Vagina (tissue), 2 donors: Measurements from ENCODE around the gene HOTAIR.

ENCODE experiments used
- POLR2A ChIP-seq, 2 donors: fragments of 450-650 bp; IDR thresholded peaks; one replicate each; pipeline ENCODE4 v1.6.1; 2017; ENCODE audit warnings: antibody characterized with exemption in 2 of 2, mild to moderate bottlenecking in 2 of 2, moderate library complexity in 2 of 2
- POLR2AphosphoS5 ChIP-seq, 2 donors: sonication (generic); formaldehyde crosslinking; IDR thresholded peaks; one replicate each; pipeline ENCODE4 v1.9.0; 2017; ENCODE audit warnings: antibody characterized with exemption in 2 of 2, mild to moderate bottlenecking in 2 of 2, low read depth in 1 of 2; ENCODE audit not compliant: insufficient read depth in 1 of 2
- TF ChIP-seq, protein P1 (sequence below), 3 experiments: fragments of 450-650 bp in 2 of 3; fragments of 200-600 bp in 1 of 3; sonication (generic) in 1 of 3; IDR thresholded peaks; one replicate each; pipeline ENCODE4 v1.5.1; 2017 to 2019; ENCODE audit warnings: antibody characterized with exemption in 3 of 3, mild to moderate bottlenecking in 2 of 3, moderate library complexity in 2 of 3

DNA sequence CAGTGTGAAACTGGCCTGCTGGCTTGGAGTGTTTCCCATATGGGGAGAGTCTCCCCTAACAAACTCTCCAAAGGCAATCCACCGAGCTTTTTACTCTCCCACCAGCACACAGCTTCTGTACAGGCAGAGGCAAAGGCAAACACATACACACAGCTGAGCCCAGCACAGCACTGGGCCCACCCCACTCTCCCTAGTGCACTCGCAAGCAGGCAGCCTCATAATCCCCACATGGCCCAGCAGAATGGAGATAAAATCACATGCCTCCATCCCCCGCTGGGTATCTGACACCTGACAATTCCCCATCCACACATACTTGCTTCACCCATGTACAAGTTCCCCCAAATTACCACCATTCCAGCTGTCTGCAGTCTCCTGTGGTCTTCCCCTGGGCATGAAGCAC lies 16.6 kb downstream of the HOTAIR start:
- TF ChIP-seq POLR2A (IDR thresholded peaks at IDR 0.05) (no peak), POLR2AphosphoS5 (IDR thresholded peaks at IDR 0.05; ENCODE audit: insufficient read depth in 1 of 2, low read depth in 1 of 2) (no peak)
- TF ChIP-seq, protein P1, sequence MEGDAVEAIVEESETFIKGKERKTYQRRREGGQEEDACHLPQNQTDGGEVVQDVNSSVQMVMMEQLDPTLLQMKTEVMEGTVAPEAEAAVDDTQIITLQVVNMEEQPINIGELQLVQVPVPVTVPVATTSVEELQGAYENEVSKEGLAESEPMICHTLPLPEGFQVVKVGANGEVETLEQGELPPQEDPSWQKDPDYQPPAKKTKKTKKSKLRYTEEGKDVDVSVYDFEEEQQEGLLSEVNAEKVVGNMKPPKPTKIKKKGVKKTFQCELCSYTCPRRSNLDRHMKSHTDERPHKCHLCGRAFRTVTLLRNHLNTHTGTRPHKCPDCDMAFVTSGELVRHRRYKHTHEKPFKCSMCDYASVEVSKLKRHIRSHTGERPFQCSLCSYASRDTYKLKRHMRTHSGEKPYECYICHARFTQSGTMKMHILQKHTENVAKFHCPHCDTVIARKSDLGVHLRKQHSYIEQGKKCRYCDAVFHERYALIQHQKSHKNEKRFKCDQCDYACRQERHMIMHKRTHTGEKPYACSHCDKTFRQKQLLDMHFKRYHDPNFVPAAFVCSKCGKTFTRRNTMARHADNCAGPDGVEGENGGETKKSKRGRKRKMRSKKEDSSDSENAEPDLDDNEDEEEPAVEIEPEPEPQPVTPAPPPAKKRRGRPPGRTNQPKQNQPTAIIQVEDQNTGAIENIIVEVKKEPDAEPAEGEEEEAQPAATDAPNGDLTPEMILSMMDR (IDR thresholded peaks at IDR 0.05): no peak
